GM19239 (cell line): ENCODE results near the gene KDM4C.
"Not testable (repeated sequence)": the region's sequence is repeated elsewhere in the genome, so short reads cannot be mapped to it uniquely, and the experiment has no call there.

Experiments
- DNase-seq: peaks from one replicate; pipeline ENCODE4 v3.0.0; 2011; ENCODE audit warnings: low spot score; ENCODE audit not compliant: insufficient read length
- FAIRE-seq: peaks from 2 replicates; lab custom pipeline; 2011; peaks lifted over from hg19 to GRCh38; lab: Jason Lieb, UNC

KDM4C gene

DNA sequence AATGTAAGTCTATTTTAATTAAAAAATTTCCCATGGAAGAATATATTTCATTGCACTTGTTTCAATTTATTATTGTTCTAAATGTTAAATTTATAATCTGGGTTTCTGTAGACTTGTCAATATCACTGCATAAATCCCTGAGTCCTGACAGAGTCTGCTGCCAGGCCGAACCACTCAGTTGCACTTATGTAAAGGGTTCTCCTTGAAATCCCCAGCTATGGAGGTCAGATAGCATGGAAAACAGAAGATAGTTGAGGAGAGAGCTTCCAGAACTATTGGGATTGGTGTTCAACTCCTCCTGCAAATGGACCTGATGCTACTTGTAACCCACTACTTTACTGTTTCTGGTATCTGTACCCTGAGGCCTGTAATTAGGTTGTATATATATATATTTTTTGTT is 37.2 kb downstream of the KDM4C start:
- DNase-seq (no peak), FAIRE-seq (no peak)

DNA sequence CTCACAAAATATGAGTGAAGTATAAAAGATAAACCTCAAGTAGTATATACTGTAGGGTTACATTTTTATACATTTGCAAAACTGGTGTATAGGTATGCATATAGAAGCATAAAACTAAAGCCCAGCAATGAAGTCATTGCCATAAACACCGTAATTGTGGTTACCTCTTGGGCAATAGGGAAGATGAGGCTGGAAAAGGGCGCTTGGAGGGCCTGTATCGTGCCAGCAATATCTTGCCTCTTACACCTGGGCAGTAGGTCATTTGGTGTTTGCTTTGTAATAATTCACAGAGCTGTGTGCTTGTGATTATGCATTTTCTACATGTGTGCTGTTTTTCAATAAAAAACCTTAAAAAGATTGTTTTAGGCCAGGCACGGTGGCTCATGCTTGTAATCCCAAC is 45.2 kb downstream of the KDM4C start:
- FAIRE-seq (no peak), DNase-seq (no peak)

DNA sequence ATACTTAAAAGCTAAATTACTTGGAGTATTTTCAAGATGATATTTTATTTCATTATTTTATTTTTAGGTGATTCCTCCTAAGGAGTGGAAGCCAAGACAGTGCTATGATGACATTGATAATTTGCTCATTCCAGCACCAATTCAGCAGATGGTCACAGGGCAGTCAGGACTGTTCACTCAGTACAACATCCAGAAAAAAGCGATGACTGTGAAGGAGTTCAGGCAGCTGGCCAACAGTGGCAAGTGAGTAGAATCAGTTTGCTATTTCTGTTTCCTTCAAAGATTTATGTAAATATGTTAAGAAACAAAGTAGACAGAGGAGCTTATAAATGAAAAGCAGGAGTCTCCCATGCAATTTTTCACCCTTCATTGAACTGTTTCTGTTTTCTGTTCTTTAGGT is 47.8 kb downstream of the KDM4C start:
- FAIRE-seq (no peak), DNase-seq (no peak)

DNA sequence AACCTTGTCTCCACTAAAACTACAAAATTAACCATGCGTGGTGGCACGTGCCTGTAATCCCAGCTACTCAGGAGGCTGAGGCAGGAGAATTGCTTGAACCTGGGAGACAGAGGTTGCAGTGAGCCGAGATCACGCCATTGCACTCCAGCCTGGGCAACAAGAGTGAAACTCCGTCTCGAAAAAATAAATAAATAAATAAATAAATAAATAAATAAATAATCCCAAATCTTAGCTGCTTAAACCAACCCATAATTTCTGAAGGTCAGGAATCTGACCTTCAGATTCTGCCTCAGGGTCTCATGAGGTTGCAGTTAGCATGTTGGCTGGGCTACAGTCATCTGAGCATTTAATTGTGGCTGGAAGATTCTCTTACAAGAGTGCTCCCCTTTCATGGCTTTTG is 48.5 kb downstream of the KDM4C start:
- not testable (repeated sequence) for FAIRE-seq, DNase-seq

DNA sequence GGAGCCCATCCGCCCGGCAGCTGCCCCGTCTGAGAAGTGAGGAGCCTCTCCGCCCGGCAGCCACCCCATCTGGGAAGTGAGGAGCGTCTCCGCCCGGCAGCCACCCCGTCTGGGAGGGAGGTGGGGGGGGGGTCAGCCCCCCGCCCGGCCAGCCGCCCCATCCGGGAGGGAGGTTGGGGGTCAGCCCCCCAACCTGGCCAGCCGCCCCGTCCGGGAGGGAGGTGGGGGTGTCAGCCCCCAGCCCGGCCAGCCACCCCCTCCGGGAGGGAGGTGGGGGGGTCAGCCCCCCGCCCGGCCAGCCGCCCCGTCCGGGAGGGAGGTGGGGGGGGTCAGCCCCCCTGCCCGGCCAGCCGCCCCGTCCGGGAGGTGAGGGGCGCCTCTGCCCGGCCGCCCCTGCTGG is 49.9 kb downstream of the KDM4C start:
- DNase-seq, FAIRE-seq: not testable (repeated sequence)

DNA sequence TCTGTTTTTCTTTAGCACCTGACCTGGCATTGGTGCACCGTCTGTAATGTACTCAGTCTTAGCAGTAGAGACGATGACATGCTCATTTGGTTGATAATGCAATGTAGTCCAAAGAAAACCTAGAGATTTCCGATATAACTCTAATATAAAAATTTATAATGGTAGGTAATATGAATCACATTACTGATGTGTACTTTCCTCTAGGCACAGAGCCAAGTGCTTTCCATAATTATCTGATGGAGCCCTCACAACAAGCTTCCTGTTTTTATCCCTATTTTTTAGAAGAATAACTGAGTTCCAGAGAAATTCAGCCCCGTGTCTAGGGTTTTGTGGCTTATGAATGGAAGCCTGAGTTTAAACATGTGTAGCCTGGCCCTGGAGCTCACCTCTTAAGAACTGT is 53.7 kb downstream of the KDM4C start:
- DNase-seq, result no peak
- FAIRE-seq, result no peak

DNA sequence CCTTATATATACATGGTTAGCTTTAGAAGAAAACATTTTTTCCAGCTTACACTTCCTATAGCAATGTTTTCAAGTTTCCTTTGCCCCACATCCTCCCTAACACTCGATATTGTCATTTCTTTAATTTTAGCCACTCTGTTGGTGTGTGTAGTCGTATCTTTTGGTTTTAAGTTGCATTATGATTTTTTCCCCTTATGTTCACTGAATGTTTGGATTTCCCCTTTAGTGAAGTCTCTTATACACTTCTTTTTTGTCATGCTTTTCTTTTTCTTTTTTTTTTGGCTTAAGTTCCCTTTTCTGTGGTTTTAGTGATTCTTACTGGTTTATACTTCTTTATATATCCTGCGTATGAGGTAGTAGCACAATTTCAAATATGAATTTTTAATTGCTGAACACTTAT is 58.8 kb downstream of the KDM4C start:
- no peak for FAIRE-seq

DNA sequence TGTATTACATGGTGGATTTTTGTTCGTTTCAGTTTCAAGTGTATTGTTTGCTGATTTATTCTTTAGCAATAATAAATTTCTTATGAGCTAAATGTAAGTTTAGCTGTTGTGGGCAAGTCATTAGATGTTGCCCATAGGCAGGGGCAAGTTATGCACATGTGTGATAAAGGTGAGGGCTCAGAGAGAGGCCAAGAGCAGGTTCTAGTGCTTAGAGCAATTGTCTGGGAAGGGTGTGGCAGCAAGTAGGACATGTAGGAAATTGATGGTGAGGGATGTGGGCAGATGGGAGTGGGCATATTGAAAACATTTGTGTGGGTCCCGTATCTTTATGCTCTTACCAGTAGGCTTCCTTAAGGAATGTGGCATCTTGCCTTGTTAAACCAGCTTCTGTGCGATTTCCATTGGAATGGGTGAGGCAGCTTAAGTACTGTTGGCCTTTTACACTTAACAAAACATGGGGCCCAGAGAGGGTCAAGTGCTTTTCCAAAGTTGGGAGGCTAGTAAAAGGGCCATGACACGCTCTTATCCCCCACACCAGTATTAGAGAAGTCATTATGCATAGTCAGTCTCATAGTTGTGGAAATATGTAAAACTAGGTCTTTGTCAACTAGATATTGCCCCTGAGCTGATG is 60.6 kb downstream of the KDM4C start:
- FAIRE-seq, result no peak
- DNase-seq, result no peak

More for the DNA sequence above, 58.8 kb downstream of the KDM4C start:
- DNase-seq, result no peak

DNA sequence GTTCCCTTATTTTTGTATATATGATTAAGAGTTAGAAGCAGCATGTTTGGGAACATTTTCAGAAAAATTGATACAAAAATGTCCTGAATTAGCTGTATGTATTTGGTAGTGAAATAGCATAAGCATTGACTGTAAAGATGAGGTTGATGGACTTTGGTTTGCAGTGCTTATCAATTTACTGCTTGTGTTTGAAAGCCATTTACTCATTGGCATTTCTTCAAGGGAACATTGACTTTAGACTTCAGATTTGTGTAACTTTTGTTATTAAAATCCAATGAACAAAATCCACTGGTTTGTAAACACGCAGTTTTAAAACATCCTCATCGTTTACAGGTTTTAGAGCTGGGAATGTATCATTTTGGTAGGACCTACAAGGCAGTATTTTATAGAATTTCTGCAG is 61.3 kb downstream of the KDM4C start:
- FAIRE-seq (peak; percentile 45), DNase-seq (no peak)

DNA sequence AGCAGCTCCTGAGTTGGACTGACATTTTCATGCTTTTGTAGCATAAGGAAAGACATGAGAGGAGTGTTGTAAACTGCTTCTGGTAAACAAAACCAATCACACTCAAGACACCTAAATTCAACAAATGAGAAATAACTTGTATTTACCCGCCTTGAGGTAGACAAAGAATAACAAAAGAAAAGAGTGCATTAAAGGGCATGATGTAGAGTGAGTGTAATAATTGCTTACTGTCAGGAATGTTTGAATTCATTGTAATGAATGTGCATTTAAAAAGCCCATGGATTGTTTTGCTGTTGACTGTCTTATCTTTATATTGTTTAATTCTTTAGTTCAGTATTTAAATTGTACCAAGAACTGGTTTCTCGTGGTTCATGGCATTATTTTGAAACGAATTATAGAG is 61.8 kb downstream of the KDM4C start:
- DNase-seq (no peak), FAIRE-seq (no peak)

DNA sequence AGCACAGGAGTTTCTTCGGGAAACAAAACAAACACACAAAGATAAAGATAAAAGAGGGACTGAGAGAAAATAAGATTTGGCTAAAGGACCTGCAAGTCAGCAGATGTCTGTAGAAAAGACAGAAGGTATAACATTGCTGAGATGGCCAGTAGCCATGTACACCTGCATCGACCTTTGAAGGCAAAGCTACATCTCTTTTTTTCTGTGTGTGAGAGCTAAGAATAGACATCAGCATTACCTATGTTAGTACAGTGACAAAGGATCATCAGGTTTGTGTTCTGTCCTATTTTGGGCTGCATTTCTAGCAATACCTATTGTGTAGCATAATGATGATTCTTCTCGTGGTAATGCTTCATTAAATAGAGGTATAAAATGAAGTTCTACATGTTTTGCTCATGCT is 64.9 kb downstream of the KDM4C start:
- DNase-seq, result no peak
- no peak for FAIRE-seq

DNA sequence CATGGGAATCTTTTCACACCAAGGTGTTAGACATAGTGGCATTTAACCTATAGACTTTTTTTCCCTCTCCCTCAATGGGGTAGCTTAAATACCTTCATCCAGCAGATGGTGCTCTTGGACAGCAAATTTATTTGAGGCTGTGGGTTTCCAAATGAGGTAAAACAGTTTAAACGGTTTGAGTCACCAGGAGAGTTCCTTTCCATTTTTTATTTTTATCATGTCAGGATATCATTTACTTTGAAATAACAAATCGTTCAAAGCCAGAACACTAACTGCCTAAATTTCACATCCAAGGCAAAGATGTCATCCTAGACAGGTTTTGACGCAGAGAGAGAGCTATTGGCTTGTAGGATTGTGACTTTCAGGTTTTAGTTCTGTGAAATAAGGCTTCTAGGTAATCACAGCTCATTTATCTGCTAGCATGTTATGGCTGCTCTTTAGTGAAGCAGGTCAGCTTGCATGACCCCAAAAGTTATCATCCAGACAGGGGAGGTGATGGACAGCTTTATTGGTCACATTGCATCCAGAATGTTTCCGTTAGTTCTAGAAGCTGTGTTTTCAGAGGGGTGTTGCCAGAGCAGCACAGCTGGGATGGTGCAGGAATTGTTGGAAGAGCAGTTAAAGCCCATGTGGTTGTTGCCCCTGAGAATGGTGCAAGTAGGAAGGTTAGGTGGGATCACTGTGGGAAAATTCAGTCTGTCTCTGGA is 69.8 kb downstream of the KDM4C start:
- peak; percentile 15 for DNase-seq
- FAIRE-seq, result peak; percentile 74

DNA sequence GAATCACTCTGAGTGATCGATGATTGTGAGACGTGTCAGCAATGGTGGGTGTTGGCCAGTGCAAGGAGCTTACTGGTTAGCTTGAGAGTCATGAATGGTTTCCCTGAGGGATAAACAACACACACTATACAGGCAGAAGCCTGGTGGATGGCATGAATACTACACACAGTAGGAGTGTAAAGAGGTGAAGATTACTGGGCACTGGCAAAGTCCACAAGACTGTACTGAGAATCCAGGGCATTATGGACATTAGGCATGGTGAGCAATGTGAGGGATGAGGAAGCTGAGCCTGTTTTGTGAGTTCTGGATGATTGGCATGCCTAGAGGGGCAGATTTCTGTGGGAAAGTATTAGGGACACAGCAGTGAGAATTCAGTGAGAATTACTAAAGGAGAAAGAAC is 71.3 kb downstream of the KDM4C start:
- no peak for DNase-seq
- FAIRE-seq, result no peak

DNA sequence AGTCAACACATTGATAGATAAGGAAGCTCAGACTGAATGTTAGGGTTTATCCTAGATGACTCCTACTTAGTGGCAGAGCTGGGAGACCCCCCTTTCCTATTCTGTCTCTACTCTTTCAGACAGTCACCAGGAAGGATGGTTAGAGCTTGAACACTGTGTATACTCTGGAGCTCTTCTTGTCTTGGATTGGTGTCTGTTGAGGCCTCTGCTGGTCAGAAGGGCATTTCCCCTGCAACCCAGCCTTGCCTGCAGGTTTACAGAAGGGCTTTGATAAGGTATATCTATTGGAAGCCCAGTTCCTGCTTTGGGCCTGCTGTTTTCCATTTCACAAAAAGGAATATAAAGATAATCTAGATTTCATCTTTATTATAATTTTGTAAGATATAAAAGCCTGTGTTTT is 71.8 kb downstream of the KDM4C start:
- DNase-seq (no peak), FAIRE-seq (no peak)

DNA sequence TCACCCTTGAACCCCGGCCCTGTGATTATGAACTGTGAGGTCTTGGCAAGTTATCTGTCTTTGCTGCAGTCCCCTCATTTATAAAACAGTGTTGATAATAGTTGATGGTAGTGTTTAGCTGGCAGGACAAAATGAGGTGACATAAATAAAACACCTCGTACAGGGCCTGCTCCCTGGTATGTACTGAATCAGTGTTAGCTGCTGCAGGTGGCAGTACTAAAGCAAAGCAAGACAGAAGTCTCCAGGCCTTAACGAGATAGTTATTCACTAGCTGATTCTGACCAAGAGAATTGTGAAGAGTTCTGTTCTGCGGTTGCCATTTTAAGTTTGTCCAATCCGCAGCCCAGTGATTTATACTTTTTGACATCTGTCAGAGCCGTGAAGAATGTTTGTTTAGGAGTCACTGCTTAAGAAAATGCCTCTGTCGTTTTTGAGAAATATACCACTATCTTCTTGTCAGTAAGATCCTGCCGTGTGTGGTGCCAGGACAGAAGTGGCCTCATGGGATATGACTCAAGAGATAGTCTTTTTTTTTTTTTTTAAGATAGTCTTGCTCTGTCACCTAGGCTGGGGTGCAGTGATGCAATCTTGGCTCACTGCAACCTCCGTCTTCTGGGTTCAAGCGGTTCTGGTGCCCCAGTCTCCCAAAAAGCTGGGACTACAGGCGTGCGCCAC is 75.9 kb downstream of the KDM4C start:
- FAIRE-seq (no peak), DNase-seq (no peak)

DNA sequence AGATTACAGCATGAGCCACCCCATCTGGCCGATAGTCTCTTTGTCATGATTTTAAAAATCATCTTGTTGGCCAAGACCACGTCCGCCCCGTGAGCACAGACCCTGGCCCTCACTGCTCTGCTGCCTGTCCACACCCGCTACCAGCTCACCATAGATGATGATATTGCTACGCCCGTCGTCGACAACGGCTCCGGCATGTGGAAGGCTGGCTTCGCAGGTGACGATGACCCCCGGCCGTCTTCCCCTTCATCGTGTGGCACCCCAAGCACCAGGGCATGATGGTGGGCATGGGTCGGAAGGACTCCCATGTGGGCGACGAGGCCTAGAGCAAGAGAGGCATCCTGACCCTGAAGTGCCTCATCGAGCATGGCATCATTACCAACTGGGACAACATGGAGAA is 76.5 kb downstream of the KDM4C start:
- no peak for DNase-seq

DNA sequence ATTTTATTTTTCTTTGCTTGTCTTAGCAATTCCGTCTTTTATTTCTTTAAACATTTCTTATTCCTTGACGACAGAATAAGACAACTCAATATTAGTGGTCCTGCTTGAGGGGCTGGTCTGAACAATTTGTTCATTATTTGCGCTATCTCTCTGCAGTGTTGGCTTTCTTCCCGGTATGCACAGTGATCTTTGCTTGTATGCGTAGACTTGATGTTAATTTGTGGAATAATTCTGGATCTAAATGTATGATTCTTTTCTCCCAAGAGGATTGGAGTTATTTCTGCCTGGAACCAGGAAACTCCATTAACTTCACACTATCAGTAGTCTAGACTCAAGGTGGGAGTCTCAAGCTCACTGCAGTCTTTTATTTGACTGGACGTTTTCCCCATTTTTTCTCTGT is 80.4 kb downstream of the KDM4C start:
- FAIRE-seq (no peak), DNase-seq (no peak)

More for the DNA sequence above, 76.5 kb downstream of the KDM4C start:
- FAIRE-seq, result no peak

DNA sequence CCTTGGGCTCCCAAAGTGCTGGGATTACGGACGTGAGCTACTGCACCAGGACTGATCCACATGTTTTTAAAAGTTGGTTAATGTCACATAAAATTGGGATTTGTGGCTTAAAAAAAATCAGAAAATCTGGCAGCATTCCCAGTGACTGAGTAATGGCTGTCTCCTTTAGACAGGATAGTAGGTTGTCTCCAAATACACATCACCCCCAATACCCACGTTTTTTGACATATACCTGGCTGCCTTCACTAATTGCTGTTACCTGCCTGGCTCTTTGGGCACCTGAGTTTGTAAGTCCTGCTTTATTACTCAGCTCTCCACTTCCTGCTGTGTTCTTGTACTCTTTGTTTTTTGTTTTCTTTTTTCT is 84.8 kb downstream of the KDM4C start:
- FAIRE-seq (no peak), DNase-seq (no peak)

DNA sequence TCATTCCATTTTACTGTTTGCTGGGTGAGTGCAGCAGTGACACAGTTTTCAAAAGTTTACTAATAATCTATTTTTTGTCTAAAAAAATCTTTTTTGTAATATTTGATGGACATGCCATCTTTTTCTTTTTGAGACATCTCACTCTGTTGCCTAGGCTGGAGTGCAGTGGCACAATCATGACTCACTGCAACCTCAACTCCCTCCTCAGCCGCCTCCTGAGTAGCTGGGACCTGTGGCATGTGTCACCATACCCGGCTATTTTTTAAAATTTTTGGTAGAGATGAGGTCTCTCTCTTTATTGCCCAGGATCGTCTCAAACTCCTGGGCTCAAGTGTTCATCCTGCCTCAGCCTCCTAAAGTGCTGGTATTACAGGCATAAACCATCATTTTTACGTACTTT is 86.0 kb downstream of the KDM4C start:
- FAIRE-seq, result no peak

DNA sequence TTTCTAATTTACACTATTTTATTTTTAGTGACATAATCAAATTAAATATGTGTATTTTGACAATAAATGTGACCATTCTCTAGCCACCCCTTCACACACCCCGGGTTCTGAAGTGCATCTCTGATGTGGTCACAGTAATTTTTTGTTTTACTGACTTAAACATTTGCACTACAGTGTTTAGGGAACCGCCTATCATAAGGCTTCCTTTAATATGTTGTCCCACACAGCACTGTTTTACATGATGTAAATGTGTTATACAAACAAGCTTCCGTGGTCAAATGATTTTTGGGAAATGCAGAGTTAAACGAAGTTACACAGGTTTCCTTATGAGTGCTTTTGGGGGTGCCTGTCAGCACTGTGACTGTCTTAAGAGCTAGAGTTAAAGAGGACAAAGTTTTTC is 86.5 kb downstream of the KDM4C start:
- FAIRE-seq, result no peak
- DNase-seq, result no peak

More for the DNA sequence above, 86.0 kb downstream of the KDM4C start:
- no peak for DNase-seq

DNA sequence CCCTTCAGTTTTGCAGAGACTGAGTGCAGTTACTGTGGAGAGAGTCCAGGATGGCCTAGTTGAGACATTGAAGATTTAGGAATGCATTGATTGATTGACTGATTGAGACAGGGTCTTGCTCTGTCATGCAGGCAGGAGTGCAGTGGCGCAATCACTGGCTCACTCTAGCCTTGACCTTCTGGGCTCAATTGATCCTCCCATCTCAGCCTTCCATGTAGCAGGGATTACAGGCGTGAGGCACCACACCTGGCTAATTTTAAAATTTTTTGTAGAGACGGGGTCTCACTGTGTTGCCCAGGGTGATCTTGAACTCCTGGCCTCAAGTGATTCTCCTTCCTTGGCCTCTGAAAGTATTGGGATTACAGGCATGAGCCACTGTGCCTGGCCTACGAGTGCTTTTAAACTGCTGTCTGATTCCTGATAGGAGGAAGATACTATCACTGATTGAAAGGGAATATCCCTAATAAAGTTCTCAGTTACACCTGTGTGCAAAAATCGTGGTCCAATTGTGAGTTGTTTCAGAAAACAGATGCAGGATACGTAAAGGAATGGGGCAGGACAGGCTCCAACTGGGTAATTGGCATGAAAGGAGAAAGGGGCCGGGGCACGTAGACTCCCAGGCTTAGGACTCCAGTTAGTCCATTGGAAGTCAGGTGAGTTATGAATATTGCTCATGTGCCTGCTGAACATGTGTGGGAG is 87.5 kb downstream of the KDM4C start:
- no peak for FAIRE-seq
- no peak for DNase-seq
